Activated CD8-positive, alpha-beta memory T cell treated with anti-CD3 and anti-CD28 coated beads, Interleukin-2, amount 10 ng/mL, durations not matched to agents 7 days and 5 days (primary cell): ENCODE measurements around the gene PPRC1. TPM values are rescaled to one million over a fixed set of nuclear protein-coding genes. Genes with fewer than 3 reads are reported as not detected.

ENCODE experiments used
- ATAC-seq: fragments of 150-1000 bp; cut with Tn5 transposase; one replicate; pipeline ENCODE4 v1.10.0; 2021; ENCODE audit warnings: moderate library complexity
- CTCF ChIA-PET: fragments of 350-600 bp; sonication (Branson Sonifier 250); formaldehyde crosslinking; loops from one replicate; lab custom pipeline; 2021; ENCODE audit warnings: antibody characterized with exemption; lab: Charles Lee
- DNase-seq: peaks from one replicate; pipeline ENCODE4 v3.0.0-alpha.2; 2020
- H3K27ac Mint-ChIP-seq: one replicate; pipeline ENCODE4 v1.8.0; 2021; ENCODE audit warnings: mild to moderate bottlenecking, mixed read lengths
- H3K27me3 Mint-ChIP-seq: one replicate; pipeline ENCODE4 v1.8.0; 2021; ENCODE audit warnings: mixed read lengths
- H3K36me3 Mint-ChIP-seq: one replicate; pipeline ENCODE4 v1.8.0; 2021; ENCODE audit warnings: mild to moderate bottlenecking, mixed read lengths
- H3K4me1 Mint-ChIP-seq: one replicate; pipeline ENCODE4 v1.8.0; 2021; ENCODE audit warnings: mixed read lengths
- H3K4me3 Mint-ChIP-seq: one replicate; pipeline ENCODE4 v1.8.0; 2021; ENCODE audit warnings: mild to moderate bottlenecking, moderate library complexity, mixed read lengths
- H3K9me3 Mint-ChIP-seq: one replicate; pipeline ENCODE4 v1.8.0; 2022; ENCODE audit warnings: low read depth, mixed read lengths
- total RNA-seq, 2 experiments: library from RNA; stranded (reverse); gene quantifications; one replicate each; pipeline ENCODE4 v1.2.3, GENCODE V29; 2021

The PPRC1 gene
- total RNA-seq, 2 experiments from 2014 or later = 57.9 to 79.0 TPM

- Mint-ChIP-seq H3K9me3 (peaks cover 16% of the 10 kb centered on the region), H3K4me1 (peaks cover 20% of the 10 kb centered on the region), H3K27ac (no peak overlapping the region), H3K36me3 (peaks cover 17% of the 10 kb centered on the region), H3K27me3 (peaks cover 2% of the 10 kb centered on the region), H3K4me3 (no peak overlapping the region)
- CTCF ChIA-PET = no interaction called here
- ATAC-seq (no peak), DNase-seq (no peak)
These were observed 59.1 kb downstream of the PPRC1 start for GRCh38 chr10:102191956-102192355.

GRCh38 chr10:102195296-102195870 is 62.5 kb downstream of the PPRC1 start:
- ATAC-seq = no peak
- no peak overlapping the region for H3K27ac Mint-ChIP-seq
- CTCF ChIA-PET = no interaction called here

GRCh38 chr10:102196893-102197292 is 64.1 kb downstream of the PPRC1 start:
- no peak for ATAC-seq
- no peak overlapping the region for H3K4me3 Mint-ChIP-seq
- H3K36me3 Mint-ChIP-seq = peaks cover 7% of the 10 kb centered on the region
- H3K27ac Mint-ChIP-seq = no peak overlapping the region
- DNase-seq = no peak
- peaks cover 6% of the 10 kb centered on the region for H3K4me1 Mint-ChIP-seq
- peaks cover 6% of the 10 kb centered on the region for H3K27me3 Mint-ChIP-seq
- peaks cover 10% of the 10 kb centered on the region for H3K9me3 Mint-ChIP-seq
- CTCF ChIA-PET = no interaction called here

More at GRCh38 chr10:102195296-102195870, 62.5 kb downstream of the PPRC1 start:
- Mint-ChIP-seq H3K36me3 (peaks cover 13% of the 10 kb centered on the region), H3K27me3 (peaks cover 2% of the 10 kb centered on the region), H3K4me1 (peaks cover 6% of the 10 kb centered on the region), H3K9me3 (peaks cover 16% of the 10 kb centered on the region), H3K4me3 (no peak overlapping the region)
- no peak for DNase-seq

GRCh38 chr10:102198027-102198426 is 65.2 kb downstream of the PPRC1 start:
- peaks cover 13% of the 10 kb centered on the region for H3K27me3 Mint-ChIP-seq
- no peak overlapping the region for H3K27ac Mint-ChIP-seq
- peaks cover 10% of the 10 kb centered on the region for H3K4me1 Mint-ChIP-seq
- peaks cover 5% of the 10 kb centered on the region for H3K36me3 Mint-ChIP-seq
- ATAC-seq = no peak
- CTCF ChIA-PET = interaction anchor here (1.2 kb wide), 1 partner anchor 73 kb away, joined by 4 read pairs; no protein-coding TSS in a partner anchor
- DNase-seq = no peak
- H3K9me3 Mint-ChIP-seq = peaks cover 5% of the 10 kb centered on the region
- no peak overlapping the region for H3K4me3 Mint-ChIP-seq

Other genes with a start within 250 kb of the PPRC1 start
- 10 to 100 TPM; 23.8 to 25.9 TPM for gene ARMH3, start 76.9 kb upstream of the PPRC1 start, total RNA-seq
- gene HPS6, start 67.7 kb upstream of the PPRC1 start, total RNA-seq = 10 to 100 TPM; 26.1 to 29.6 TPM
- gene LDB1, start 12.7 kb upstream of the PPRC1 start, total RNA-seq = 10 to 100 TPM; 83.5 to 84.3 TPM
- gene NOLC1, start 19.3 kb downstream of the PPRC1 start, total RNA-seq = 100 to 1,000 TPM; 107 to 149 TPM
- not detected for gene ELOVL3, start 93.3 kb downstream of the PPRC1 start, total RNA-seq
- gene PITX3, start 108.5 kb downstream of the PPRC1 start, total RNA-seq = not detected
- 10 to 100 TPM; 46.5 to 51.6 TPM for gene GBF1, start 112.5 kb downstream of the PPRC1 start, total RNA-seq